HEK293 (cell line): ENCODE results near the gene TNFRSF18.

Experiments used
- CTCF ChIA-PET: fragments of 350-600 bp; formaldehyde crosslinking; extraction: SDS; loops from one replicate; lab custom pipeline; 2021; ENCODE audit warnings: antibody characterized with exemption; lab: Yijun Ruan, JAX
- POLR2A ChIA-PET: fragments of 300-600 bp; formaldehyde crosslinking; extraction: SDS; loops from one replicate; lab custom pipeline; 2020; ENCODE audit warnings: antibody characterized with exemption, inconsistent platforms; lab: Yijun Ruan, JAX
- H3K27ac ChIP-seq: fragments of 200-500 bp; sonication (Bioruptor generic); 2 replicates; pipeline ENCODE4 v1.5.1; 2014; ENCODE audit warnings: low read depth, low read length, control low read depth, inconsistent platforms; ENCODE audit errors: extremely low read depth
- H3K36me3 ChIP-seq, 2 experiments: fragments of 200-500 bp in 1 of 2; sonication (Bioruptor generic) in 1 of 2; 1 replicate in 1 of 2; 2 replicates in 1 of 2; pipeline ENCODE4 v1.5.1; 2014 to 2017; ENCODE audit warnings: inconsistent platforms in 2 of 2, low read length in 2 of 2; ENCODE audit not compliant: control insufficient read depth in 2 of 2, insufficient read depth in 1 of 2
- H3K4me1 ChIP-seq: fragments of 200-500 bp; sonication (Bioruptor generic); 2 replicates; pipeline ENCODE4 v1.5.1; 2014; ENCODE audit warnings: mild to moderate bottlenecking, low read length, inconsistent platforms; ENCODE audit not compliant: control insufficient read depth, insufficient read depth
- H3K4me3 ChIP-seq: 2 replicates; pipeline ENCODE4 v1.5.1; 2011; ENCODE audit warnings: low read depth, mild to moderate bottlenecking, control low read depth, low read length, moderate library complexity
- H3K9me3 ChIP-seq: fragments of 200-500 bp; sonication (Bioruptor generic); 2 replicates; pipeline ENCODE4 v1.5.1; 2014; ENCODE audit warnings: low read depth, low read length, inconsistent platforms; ENCODE audit not compliant: control insufficient read depth, insufficient read depth
- BCL11A ChIP-seq: fragments of 450-650 bp; formaldehyde crosslinking; IDR thresholded peaks from 2 replicates; pipeline ENCODE4 v1.5.1; 2016; ENCODE audit warnings: low read depth, missing biosample characterization, missing genetic modification characterization
- EGR2 ChIP-seq: fragments of 450-650 bp; formaldehyde crosslinking; IDR thresholded peaks from 2 replicates; pipeline ENCODE4 v1.5.1; 2016; ENCODE audit warnings: low read depth, missing biosample characterization, missing genetic modification characterization
- GLIS2 ChIP-seq: fragments of 450-650 bp; formaldehyde crosslinking; IDR thresholded peaks from 2 replicates; pipeline ENCODE4 v1.5.1; 2016; ENCODE audit warnings: missing biosample characterization, missing genetic modification characterization
- KLF1 ChIP-seq: fragments of 450-650 bp; formaldehyde crosslinking; IDR thresholded peaks from 2 replicates; pipeline ENCODE4 v1.5.1; 2016; ENCODE audit warnings: missing biosample characterization, missing genetic modification characterization
- SCRT1 ChIP-seq: fragments of 450-650 bp; formaldehyde crosslinking; IDR thresholded peaks from 2 replicates; pipeline ENCODE4 v1.5.1; 2016; ENCODE audit warnings: missing biosample characterization, missing genetic modification characterization, borderline replicate concordance
- SCRT2 ChIP-seq: fragments of 450-650 bp; formaldehyde crosslinking; IDR thresholded peaks from 2 replicates; pipeline ENCODE4 v1.5.1; 2016; ENCODE audit warnings: missing biosample characterization, missing genetic modification characterization
- SP2 ChIP-seq: fragments of 450-650 bp; formaldehyde crosslinking; IDR thresholded peaks from 2 replicates; pipeline ENCODE4 v1.5.1; 2016; ENCODE audit warnings: missing biosample characterization, missing genetic modification characterization
- ZBTB6 ChIP-seq: fragments of 450-650 bp; formaldehyde crosslinking; IDR thresholded peaks from 2 replicates; pipeline ENCODE4 v1.5.1; 2017; ENCODE audit warnings: missing biosample characterization, missing genetic modification characterization
- ZIC2 ChIP-seq: fragments of 450-650 bp; formaldehyde crosslinking; IDR thresholded peaks from 2 replicates; pipeline ENCODE4 v1.5.1; 2016; ENCODE audit warnings: missing biosample characterization, missing genetic modification characterization
- ZNF146 ChIP-seq: fragments of 450-650 bp; formaldehyde crosslinking; IDR thresholded peaks from 2 replicates; pipeline ENCODE4 v1.5.1; 2016; ENCODE audit warnings: missing biosample characterization, missing genetic modification characterization
- ZNF169 ChIP-seq: fragments of 450-650 bp; formaldehyde crosslinking; IDR thresholded peaks from 2 replicates; pipeline ENCODE4 v1.5.1; 2016; ENCODE audit warnings: missing biosample characterization, missing genetic modification characterization
- ZNF366 ChIP-seq: fragments of 450-650 bp; formaldehyde crosslinking; conservative IDR thresholded peaks from 2 replicates; pipeline ENCODE4 v1.5.1; 2016; ENCODE audit warnings: missing biosample characterization, missing genetic modification characterization
- ZNF398 ChIP-seq: fragments of 450-650 bp; formaldehyde crosslinking; IDR thresholded peaks from 2 replicates; pipeline ENCODE4 v1.5.1; 2017; ENCODE audit warnings: missing biosample characterization, missing genetic modification characterization
- ZNF433 ChIP-seq: fragments of 450-650 bp; formaldehyde crosslinking; IDR thresholded peaks from 2 replicates; pipeline ENCODE4 v1.5.1; 2016; ENCODE audit warnings: missing biosample characterization, missing genetic modification characterization, low read depth
- TF ChIP-seq, protein P1 (sequence below): fragments of 450-650 bp; formaldehyde crosslinking; IDR thresholded peaks from 2 replicates; pipeline ENCODE4 v1.5.1; 2017; ENCODE audit warnings: missing biosample characterization, missing genetic modification characterization
- TF ChIP-seq, protein P2 (sequence below): fragments of 450-650 bp; formaldehyde crosslinking; IDR thresholded peaks from 2 replicates; pipeline ENCODE4 v1.5.1; 2016; ENCODE audit warnings: missing biosample characterization, missing genetic modification characterization
- TF ChIP-seq, protein P3 (sequence below): fragments of 450-650 bp; formaldehyde crosslinking; IDR thresholded peaks from 2 replicates; pipeline ENCODE4 v1.5.1; 2016; ENCODE audit warnings: missing biosample characterization, missing genetic modification characterization
- TF ChIP-seq, protein P4 (sequence below): fragments of 450-650 bp; formaldehyde crosslinking; IDR thresholded peaks from 2 replicates; pipeline ENCODE4; 2016; ENCODE audit warnings: missing biosample characterization, missing genetic modification characterization

The TNFRSF18 gene

DNA sequence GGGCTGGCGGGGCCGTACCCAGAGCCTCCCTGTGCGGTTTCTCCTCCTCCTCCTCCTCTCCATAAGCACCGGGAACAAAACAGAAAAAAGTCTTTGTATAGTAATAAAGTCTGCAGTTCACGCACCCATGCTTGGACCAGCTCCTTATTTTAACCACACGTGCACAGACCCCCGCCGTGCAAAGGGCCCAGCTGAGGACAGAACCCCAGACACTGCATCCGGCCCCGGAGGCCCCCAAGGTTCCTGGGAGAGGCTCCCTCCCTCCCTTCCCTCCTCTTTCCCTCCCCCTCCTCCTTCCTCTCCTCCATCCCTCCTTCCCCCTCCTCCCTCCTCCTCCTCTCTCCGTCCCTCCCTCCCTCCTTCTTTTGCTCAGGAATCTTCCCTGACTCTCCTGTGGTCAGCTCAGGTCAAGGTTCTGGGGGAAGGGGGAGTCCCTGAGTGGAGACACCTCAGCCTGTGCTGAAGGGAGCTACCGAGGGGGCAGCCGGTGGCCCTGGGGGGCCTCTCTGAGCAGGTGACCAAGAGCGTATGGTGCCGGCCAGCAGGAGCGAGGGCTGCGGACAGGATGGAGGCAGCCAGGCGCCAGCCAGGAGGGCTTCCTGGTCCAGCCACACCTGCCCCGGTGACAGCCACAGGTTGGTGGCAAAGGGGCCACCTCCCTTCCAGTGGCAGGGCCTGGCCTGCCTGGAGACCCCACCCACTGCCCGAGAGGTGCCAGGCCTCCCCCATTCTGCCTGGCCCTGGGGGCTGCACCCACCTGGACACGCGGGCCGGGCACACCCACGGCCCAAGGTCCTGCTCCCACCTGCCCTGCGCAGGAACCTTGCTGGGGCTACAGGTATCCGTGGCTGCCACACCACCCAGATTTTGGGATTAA is 35.9 kb downstream of the TNFRSF18 start:
- POLR2A ChIA-PET = interaction anchor here (0.6 kb wide), 1 partner anchor 60 kb away, joined by 5 read pairs; no protein-coding TSS in a partner anchor
- TF ChIP-seq, protein P1, sequence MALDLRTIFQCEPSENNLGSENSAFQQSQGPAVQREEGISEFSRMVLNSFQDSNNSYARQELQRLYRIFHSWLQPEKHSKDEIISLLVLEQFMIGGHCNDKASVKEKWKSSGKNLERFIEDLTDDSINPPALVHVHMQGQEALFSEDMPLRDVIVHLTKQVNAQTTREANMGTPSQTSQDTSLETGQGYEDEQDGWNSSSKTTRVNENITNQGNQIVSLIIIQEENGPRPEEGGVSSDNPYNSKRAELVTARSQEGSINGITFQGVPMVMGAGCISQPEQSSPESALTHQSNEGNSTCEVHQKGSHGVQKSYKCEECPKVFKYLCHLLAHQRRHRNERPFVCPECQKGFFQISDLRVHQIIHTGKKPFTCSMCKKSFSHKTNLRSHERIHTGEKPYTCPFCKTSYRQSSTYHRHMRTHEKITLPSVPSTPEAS (tag by site-specific recombination) = no peak
- TF ChIP-seq SP2 (tag by site-specific recombination) = 0 out of 2 replicates have a peak, but pooled peaks have one; percentile 17
- TF ChIP-seq ZNF433 (tag by site-specific recombination) = no peak
- TF ChIP-seq ZNF146 = no peak
- no peak for TF ChIP-seq ZBTB6
- 0 out of 2 replicates have a peak, but pooled peaks have one; percentile 35 for TF ChIP-seq SCRT1 (tag by site-specific recombination)
- TF ChIP-seq ZNF366 (tag by site-specific recombination) = peak; percentile 68; the same call in 1 of the 2 replicates
- TF ChIP-seq EGR2 (tag by site-specific recombination) = peak; percentile 3; the same call in 1 of the 2 replicates
- peak; percentile 58 for TF ChIP-seq SCRT2 (tag by site-specific recombination)
- TF ChIP-seq ZNF169 = no peak
- 0 out of 2 replicates have a peak, but pooled peaks have one; percentile 14 for TF ChIP-seq BCL11A
- peak; percentile 63 for TF ChIP-seq ZNF398
- TF ChIP-seq, protein P2, sequence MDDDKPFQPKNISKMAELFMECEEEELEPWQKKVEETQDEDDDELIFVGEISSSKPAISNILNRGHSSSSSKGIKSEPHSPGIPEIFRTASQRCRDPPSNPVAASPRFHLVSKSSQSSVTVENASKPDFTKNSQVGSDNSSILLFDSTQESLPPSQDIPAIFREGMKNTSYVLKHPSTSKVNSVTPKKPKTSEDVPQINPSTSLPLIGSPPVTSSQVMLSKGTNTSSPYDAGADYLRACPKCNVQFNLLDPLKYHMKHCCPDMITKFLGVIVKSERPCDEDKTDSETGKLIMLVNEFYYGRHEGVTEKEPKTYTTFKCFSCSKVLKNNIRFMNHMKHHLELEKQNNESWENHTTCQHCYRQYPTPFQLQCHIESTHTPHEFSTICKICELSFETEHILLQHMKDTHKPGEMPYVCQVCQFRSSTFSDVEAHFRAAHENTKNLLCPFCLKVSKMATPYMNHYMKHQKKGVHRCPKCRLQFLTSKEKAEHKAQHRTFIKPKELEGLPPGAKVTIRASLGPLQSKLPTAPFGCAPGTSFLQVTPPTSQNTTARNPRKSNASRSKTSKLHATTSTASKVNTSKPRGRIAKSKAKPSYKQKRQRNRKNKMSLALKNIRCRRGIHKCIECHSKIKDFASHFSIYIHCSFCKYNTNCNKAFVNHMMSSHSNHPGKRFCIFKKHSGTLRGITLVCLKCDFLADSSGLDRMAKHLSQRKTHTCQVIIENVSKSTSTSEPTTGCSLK = no peak
- TF ChIP-seq, all 188 proteins: peak for 7
- CTCF ChIA-PET = no interaction called here

DNA sequence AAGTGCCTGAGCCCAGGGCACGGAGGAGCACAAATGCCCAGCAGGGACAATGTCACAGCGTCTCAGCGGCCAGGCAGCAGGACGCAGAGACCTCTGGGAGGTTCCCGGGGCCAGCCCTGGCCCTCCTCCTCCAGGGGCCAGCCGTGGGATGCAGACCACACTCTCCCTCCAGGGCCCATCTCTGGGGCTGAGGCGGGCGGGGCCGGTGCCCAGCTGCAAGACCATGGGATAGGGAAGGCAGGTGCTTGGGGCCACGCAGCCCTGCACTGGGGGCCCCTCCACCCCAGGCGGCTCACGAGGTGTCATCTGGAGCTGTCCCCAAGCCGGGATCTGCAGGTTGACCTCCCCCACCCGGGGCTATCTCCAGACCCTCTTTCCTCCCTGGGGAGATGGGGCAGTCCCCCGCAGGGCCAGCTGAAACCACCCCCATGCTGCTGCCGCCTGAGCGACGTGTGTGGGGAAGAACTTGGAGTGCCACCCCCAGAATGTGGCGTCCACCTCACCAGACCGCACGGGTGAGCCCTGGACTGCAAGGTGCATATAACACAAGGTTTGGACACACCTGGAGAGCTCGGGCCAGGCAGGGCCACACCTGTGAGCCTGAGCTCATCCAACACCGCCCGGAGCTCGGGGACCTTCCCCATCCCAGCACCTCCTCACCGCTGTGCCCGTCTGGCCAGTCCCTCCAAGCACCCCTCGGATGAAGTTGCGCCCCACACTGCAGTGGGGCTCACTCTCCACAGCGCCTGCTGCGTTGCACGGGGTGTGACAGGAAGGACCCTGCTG is 36.8 kb downstream of the TNFRSF18 start:
- ChIA-PET CTCF (no interaction called here), POLR2A (no interaction called here)
- no peaks in the 10 kb centered on the region for H3K9me3 ChIP-seq
- H3K36me3 ChIP-seq = no peaks in the 10 kb centered on the region
- H3K27ac ChIP-seq = no peak overlapping the region
- no peaks in the 10 kb centered on the region for H3K4me1 ChIP-seq
- no peak overlapping the region for H3K4me3 ChIP-seq
- 0 out of 2 replicates have a peak, but pooled peaks have one; percentile 7 for TF ChIP-seq KLF1 (tag by site-specific recombination)
- TF ChIP-seq, protein P3, sequence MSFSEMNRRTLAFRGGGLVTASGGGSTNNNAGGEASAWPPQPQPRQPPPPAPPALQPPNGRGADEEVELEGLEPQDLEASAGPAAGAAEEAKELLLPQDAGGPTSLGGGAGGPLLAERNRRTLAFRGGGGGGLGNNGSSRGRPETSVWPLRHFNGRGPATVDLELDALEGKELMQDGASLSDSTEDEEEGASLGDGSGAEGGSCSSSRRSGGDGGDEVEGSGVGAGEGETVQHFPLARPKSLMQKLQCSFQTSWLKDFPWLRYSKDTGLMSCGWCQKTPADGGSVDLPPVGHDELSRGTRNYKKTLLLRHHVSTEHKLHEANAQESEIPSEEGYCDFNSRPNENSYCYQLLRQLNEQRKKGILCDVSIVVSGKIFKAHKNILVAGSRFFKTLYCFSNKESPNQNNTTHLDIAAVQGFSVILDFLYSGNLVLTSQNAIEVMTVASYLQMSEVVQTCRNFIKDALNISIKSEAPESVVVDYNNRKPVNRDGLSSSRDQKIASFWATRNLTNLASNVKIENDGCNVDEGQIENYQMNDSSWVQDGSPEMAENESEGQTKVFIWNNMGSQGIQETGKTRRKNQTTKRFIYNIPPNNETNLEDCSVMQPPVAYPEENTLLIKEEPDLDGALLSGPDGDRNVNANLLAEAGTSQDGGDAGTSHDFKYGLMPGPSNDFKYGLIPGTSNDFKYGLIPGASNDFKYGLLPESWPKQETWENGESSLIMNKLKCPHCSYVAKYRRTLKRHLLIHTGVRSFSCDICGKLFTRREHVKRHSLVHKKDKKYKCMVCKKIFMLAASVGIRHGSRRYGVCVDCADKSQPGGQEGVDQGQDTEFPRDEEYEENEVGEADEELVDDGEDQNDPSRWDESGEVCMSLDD = 0 out of 2 replicates have a peak, but pooled peaks have one; percentile 34
- TF ChIP-seq, protein P4, sequence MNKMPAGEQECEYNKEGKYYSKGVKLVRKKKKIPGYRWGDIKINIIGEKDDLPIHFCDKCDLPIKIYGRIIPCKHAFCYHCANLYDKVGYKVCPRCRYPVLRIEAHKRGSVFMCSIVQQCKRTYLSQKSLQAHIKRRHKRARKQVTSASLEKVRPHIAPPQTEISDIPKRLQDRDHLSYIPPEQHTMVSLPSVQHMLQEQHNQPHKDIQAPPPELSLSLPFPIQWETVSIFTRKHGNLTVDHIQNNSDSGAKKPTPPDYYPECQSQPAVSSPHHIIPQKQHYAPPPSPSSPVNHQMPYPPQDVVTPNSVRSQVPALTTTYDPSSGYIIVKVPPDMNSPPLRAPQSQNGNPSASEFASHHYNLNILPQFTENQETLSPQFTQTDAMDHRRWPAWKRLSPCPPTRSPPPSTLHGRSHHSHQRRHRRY (tag by site-specific recombination) = no peak
- TF ChIP-seq ZIC2 = peak; percentile 57
- peak; percentile 41; the same call in 1 of the 2 replicates for TF ChIP-seq GLIS2

More for the DNA sequence above, 35.9 kb downstream of the TNFRSF18 start:
- Histone ChIP-seq H3K27ac (no peak overlapping the region), H3K4me3 (no peak overlapping the region), H3K9me3 (no peaks in the 10 kb centered on the region), H3K36me3 (no peaks in the 10 kb centered on the region), H3K4me1 (no peaks in the 10 kb centered on the region)
